ENCODE data around the gene TMED5.

Gene TMED5

GRCh38 chr1:93151474-93151873 is 28.7 kb downstream of the TMED5 start:
- TF ChIP-seq CTBP1 (IDR thresholded peaks at IDR 0.05; ENCODE audit: borderline replicate concordance), result no peak
- no peak for TF ChIP-seq ARNT (IDR thresholded peaks at IDR 0.05)
- no peak for TF ChIP-seq LEF1 (IDR thresholded peaks at IDR 0.05; ENCODE audit: borderline replicate concordance)
- TF ChIP-seq FOXA1 (IDR thresholded peaks at IDR 0.05), result no peak
- TF ChIP-seq, protein P1, sequence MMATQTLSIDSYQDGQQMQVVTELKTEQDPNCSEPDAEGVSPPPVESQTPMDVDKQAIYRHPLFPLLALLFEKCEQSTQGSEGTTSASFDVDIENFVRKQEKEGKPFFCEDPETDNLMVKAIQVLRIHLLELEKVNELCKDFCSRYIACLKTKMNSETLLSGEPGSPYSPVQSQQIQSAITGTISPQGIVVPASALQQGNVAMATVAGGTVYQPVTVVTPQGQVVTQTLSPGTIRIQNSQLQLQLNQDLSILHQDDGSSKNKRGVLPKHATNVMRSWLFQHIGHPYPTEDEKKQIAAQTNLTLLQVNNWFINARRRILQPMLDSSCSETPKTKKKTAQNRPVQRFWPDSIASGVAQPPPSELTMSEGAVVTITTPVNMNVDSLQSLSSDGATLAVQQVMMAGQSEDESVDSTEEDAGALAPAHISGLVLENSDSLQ (IDR thresholded peaks at IDR 0.05), result no peak
- no peak for TF ChIP-seq NFRKB (IDR thresholded peaks at IDR 0.05)
- no peak for TF ChIP-seq SUZ12 (IDR thresholded peaks at IDR 0.05)
- TF ChIP-seq ELF4 (IDR thresholded peaks at IDR 0.05), result no peak
- no peak for TF ChIP-seq L3MBTL2 (conservative IDR thresholded peaks at IDR 0.05)
- TF ChIP-seq FOXK2 (IDR thresholded peaks at IDR 0.05), result no peak
- no peak for TF ChIP-seq BHLHE40 (IDR thresholded peaks at IDR 0.05; ENCODE audit: borderline replicate concordance)
- TF ChIP-seq FOXM1 (IDR thresholded peaks at IDR 0.05; ENCODE audit: borderline replicate concordance), result no peak
- TF ChIP-seq TARDBP (IDR thresholded peaks at IDR 0.05), result no peak
- no peak for TF ChIP-seq ZNF384 (IDR thresholded peaks at IDR 0.05)
- TF ChIP-seq HDGF (IDR thresholded peaks at IDR 0.05; ENCODE audit: borderline replicate concordance), result no peak
- POLR2A ChIA-PET, result interaction anchor here (0.5 kb wide), 1 partner anchor 189 kb away, joined by 3 read pairs; no protein-coding TSS in a partner anchor
- CTCF ChIA-PET, result no interaction called here
- no peak for DNase-seq (ENCODE audit: extremely low spot score)

GRCh38 chr1:93150729-93151128 is 29.5 kb downstream of the TMED5 start:
- ChIA-PET CTCF (no interaction called here), POLR2A (interaction anchor here (1.6 kb wide), 1 partner anchor 70 kb away, joined by 6 read pairs; no protein-coding TSS in a partner anchor)
- TF ChIP-seq, protein P1 (IDR thresholded peaks at IDR 0.05), result peak; percentile 73
- TF ChIP-seq SUZ12 (IDR thresholded peaks at IDR 0.05), result no peak

DNA sequence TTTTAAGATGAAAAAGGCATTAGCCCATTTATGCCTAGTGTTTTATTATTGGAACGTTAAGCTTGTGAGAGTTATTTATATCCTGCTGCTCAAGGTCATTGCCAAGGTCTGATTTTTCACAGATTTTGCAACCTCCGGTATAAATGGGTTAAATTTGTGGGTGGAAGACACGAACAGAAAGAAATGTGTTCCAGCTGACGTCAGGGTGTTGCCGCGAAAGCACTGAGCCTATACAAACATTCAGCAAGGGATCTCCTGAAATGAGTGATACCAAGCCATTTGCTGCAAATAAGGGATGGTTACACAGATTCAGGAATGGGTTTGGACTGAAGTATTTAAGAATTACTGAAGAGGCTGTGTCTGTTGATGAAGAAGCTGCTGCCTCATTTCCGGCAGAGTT is 32.2 kb downstream of the TMED5 start:
- POLR2A ChIA-PET, result no interaction called here
- CTCF ChIA-PET, result interaction anchor here (0.5 kb wide), 1 partner anchor 776 kb away, joined by 3 read pairs; no protein-coding TSS in a partner anchor
- no peak for DNase-seq (ENCODE audit: extremely low spot score)
- TF ChIP-seq FOXK2 (IDR thresholded peaks at IDR 0.05), result no peak
- TF ChIP-seq NFRKB (IDR thresholded peaks at IDR 0.05), result no peak
- no peak for TF ChIP-seq BHLHE40 (IDR thresholded peaks at IDR 0.05; ENCODE audit: borderline replicate concordance)
- TF ChIP-seq LEF1 (IDR thresholded peaks at IDR 0.05; ENCODE audit: borderline replicate concordance), result no peak
- TF ChIP-seq, protein P1 (IDR thresholded peaks at IDR 0.05), result no peak
- TF ChIP-seq ELF4 (IDR thresholded peaks at IDR 0.05), result no peak
- TF ChIP-seq ARNT (IDR thresholded peaks at IDR 0.05), result no peak
- no peak for TF ChIP-seq TARDBP (IDR thresholded peaks at IDR 0.05)
- TF ChIP-seq HDGF (IDR thresholded peaks at IDR 0.05; ENCODE audit: borderline replicate concordance), result no peak
- TF ChIP-seq CTBP1 (IDR thresholded peaks at IDR 0.05; ENCODE audit: borderline replicate concordance), result no peak
- TF ChIP-seq SP1 (IDR thresholded peaks at IDR 0.05), result no peak
- TF ChIP-seq L3MBTL2 (conservative IDR thresholded peaks at IDR 0.05), result no peak
- no peak for TF ChIP-seq FOXM1 (IDR thresholded peaks at IDR 0.05; ENCODE audit: borderline replicate concordance)
- no peak for TF ChIP-seq SUZ12 (IDR thresholded peaks at IDR 0.05)
- no peak for TF ChIP-seq FOXA1 (IDR thresholded peaks at IDR 0.05)

More at GRCh38 chr1:93150729-93151128, 29.5 kb downstream of the TMED5 start:
- DNase-seq (ENCODE audit: extremely low spot score), result no peak

DNA sequence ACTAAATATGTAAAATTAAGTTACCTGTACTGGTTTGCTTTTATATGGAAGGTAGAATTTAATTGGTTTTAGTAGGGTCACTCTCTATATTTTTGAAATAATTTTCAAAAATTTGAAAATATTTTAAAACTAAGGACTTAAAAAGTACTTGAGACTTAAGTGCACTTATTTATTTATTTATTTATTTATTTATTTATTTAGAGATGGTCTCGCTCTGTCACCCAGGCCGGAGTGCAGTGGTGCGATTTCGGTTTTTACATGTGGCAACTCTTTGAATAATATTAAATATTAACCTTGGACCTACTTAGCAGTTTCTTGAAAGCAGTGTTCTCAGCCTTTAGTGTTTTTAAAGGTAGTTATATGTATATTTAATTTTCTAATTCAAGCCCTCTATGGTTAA is 36.4 kb downstream of the TMED5 start:
- CTCF ChIA-PET, result no interaction called here

GRCh38 chr1:93143136-93143535 is 37.1 kb downstream of the TMED5 start:
- TF ChIP-seq FOXM1 (IDR thresholded peaks at IDR 0.05; ENCODE audit: borderline replicate concordance) (no peak), SP1 (IDR thresholded peaks at IDR 0.05) (no peak), ZNF384 (IDR thresholded peaks at IDR 0.05) (no peak), L3MBTL2 (conservative IDR thresholded peaks at IDR 0.05) (no peak)
- ChIA-PET CTCF (no interaction called here), POLR2A (no interaction called here)
- DNase-seq (ENCODE audit: extremely low spot score), result no peak

More for the DNA sequence above, 36.4 kb downstream of the TMED5 start:
- POLR2A ChIA-PET, result no interaction called here
- DNase-seq (ENCODE audit: extremely low spot score), result no peak
- TF ChIP-seq FOXM1 (IDR thresholded peaks at IDR 0.05; ENCODE audit: borderline replicate concordance) (no peak), FOXK2 (IDR thresholded peaks at IDR 0.05) (no peak), CTBP1 (IDR thresholded peaks at IDR 0.05; ENCODE audit: borderline replicate concordance) (no peak)

DNA sequence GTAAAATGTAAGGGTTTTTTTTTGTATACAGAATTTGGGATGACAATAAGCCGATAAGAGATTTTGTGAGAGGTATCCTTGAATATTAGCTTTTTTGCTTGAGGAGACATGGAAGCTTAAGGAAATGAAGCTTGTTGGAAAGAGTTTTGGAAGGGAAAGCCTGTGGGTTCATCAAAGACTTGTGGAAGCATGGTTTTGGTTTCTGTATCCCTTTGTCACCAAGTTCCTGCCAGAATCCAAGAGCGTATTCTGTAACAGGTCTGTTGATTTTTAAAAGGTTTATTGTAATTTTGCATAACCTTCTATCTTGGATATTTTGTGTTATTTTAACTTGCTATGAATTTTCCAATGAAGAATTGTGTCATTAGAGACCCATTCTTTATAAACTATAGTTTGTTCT is 38.1 kb downstream of the TMED5 start:
- ChIA-PET POLR2A (no interaction called here), CTCF (interaction anchor here (0.7 kb wide), 1 partner anchor 23 kb away, joined by 3 read pairs; no protein-coding TSS in a partner anchor)
- DNase-seq (ENCODE audit: extremely low spot score), result no peak
- no peak for TF ChIP-seq LEF1 (IDR thresholded peaks at IDR 0.05; ENCODE audit: borderline replicate concordance)

DNA sequence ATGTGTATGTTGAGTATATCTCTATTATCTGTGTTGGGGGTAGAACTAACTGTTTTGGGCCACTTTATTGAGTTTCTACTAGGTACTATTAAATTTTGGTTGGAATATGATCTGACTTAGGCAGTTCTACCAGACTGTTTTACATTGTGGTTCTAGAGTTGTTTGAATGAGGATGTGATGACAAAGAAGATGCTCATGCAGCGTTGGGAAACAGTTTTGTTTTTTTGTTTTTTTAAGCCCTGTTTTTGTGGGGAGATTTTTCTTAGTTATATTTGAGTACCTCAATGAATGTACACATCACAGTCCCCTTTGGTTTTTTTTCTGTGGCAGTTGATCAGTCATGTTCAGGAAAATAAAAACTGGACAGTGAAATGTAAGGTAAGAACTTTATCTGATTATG is 40.1 kb downstream of the TMED5 start:
- DNase-seq (ENCODE audit: extremely low spot score), result no peak
- ChIA-PET CTCF (no interaction called here), POLR2A (no interaction called here)
- no peak for TF ChIP-seq ELF4 (IDR thresholded peaks at IDR 0.05)
- no peak for TF ChIP-seq SUZ12 (IDR thresholded peaks at IDR 0.05)
- no peak for TF ChIP-seq BHLHE40 (IDR thresholded peaks at IDR 0.05; ENCODE audit: borderline replicate concordance)
- no peak for TF ChIP-seq ZNF384 (IDR thresholded peaks at IDR 0.05)
- no peak for TF ChIP-seq ARNT (IDR thresholded peaks at IDR 0.05)
- no peak for TF ChIP-seq TARDBP (IDR thresholded peaks at IDR 0.05)
